ENCODE data around the gene GULP1. TPM values are rescaled to one million over a fixed set of nuclear protein-coding genes. Genes with fewer than 3 reads are reported as not detected.

Gene GULP1
- total RNA-seq, 1 experiment from 2014 or later, result 86.8 TPM

- Mint-ChIP-seq H3K36me3 (ENCODE audit: insufficient read depth, unreplicated experiment) (no peaks in the 10 kb centered on the region), H3K4me3 (ENCODE audit: low read depth, unreplicated experiment) (no peak overlapping the region), H3K4me1 (ENCODE audit: low read depth, unreplicated experiment) (no peaks in the 10 kb centered on the region), H3K27ac (ENCODE audit: unreplicated experiment) (no peak overlapping the region), H3K27me3 (ENCODE audit: unreplicated experiment) (no peaks in the 10 kb centered on the region), H3K9me3 (ENCODE audit: low read depth, unreplicated experiment) (no peaks in the 10 kb centered on the region)
- BruUV-seq (replicated peaks), result no TSS peak
- TF ChIP-seq CTCF (IDR thresholded peaks at IDR 0.05; ENCODE audit: unreplicated experiment), result no peak
- intact Hi-C loops (cut with micrococcal nuclease; ENCODE audit: unreplicated experiment), result no loop called here
- no peak for DNase-seq
- CTCF ChIA-PET, result no interaction called here
These were observed 338.3 kb downstream of the GULP1 start for GRCh38 chr2:188629753-188630527.

- Mint-ChIP-seq H3K4me1 (ENCODE audit: low read depth, unreplicated experiment) (no peaks in the 10 kb centered on the region), H3K36me3 (ENCODE audit: insufficient read depth, unreplicated experiment) (no peaks in the 10 kb centered on the region), H3K27ac (ENCODE audit: unreplicated experiment) (no peak overlapping the region), H3K27me3 (ENCODE audit: unreplicated experiment) (no peaks in the 10 kb centered on the region), H3K9me3 (ENCODE audit: low read depth, unreplicated experiment) (no peaks in the 10 kb centered on the region), H3K4me3 (ENCODE audit: low read depth, unreplicated experiment) (no peak overlapping the region)
- TF ChIP-seq CTCF (IDR thresholded peaks at IDR 0.05; ENCODE audit: unreplicated experiment), result no peak
- CTCF ChIA-PET, result no interaction called here
- intact Hi-C loops (cut with micrococcal nuclease; ENCODE audit: unreplicated experiment), result no loop called here
- BruUV-seq (replicated peaks), result no TSS peak
- DNase-seq, result no peak
These were observed 339.5 kb downstream of the GULP1 start for GRCh38 chr2:188631037-188631809.

- Mint-ChIP-seq H3K4me3 (ENCODE audit: low read depth, unreplicated experiment) (no peak overlapping the region), H3K9me3 (ENCODE audit: low read depth, unreplicated experiment) (no peaks in the 10 kb centered on the region), H3K36me3 (ENCODE audit: insufficient read depth, unreplicated experiment) (no peaks in the 10 kb centered on the region), H3K27me3 (ENCODE audit: unreplicated experiment) (no peaks in the 10 kb centered on the region), H3K27ac (ENCODE audit: unreplicated experiment) (no peak overlapping the region), H3K4me1 (ENCODE audit: low read depth, unreplicated experiment) (no peaks in the 10 kb centered on the region)
- DNase-seq, result no peak
- TF ChIP-seq CTCF (IDR thresholded peaks at IDR 0.05; ENCODE audit: unreplicated experiment), result no peak
- no TSS peak for BruUV-seq (replicated peaks)
- CTCF ChIA-PET, result no interaction called here
- intact Hi-C loops (cut with micrococcal nuclease; ENCODE audit: unreplicated experiment), result no loop called here
These were observed 343.0 kb downstream of the GULP1 start for GRCh38 chr2:188634656-188635055.

Small RNA genes within 50 kb of the gene (microRNA-seq; reads per million reads assigned to microRNA genes)
- 2.1 reads per million for gene MIR561
